Measurements from ENCODE around the gene COL25A1.
"Not testable (repeated sequence)": the region's sequence is repeated elsewhere in the genome, so short reads cannot be mapped to it uniquely, and the experiment has no call there.

COL25A1 gene

GRCh38 chr4:109123951-109124350 is 178.5 kb downstream of the COL25A1 start:
- no peak for DNase-seq (ENCODE audit: low read depth in 2 of 2)

- no peak for DNase-seq (ENCODE audit: low read depth in 2 of 2)
Observed at GRCh38 chr4:109121561-109121960, 180.9 kb downstream of the COL25A1 start.

- DNase-seq (ENCODE audit: low read depth in 2 of 2): no peak
Observed at GRCh38 chr4:109119852-109120251, 182.6 kb downstream of the COL25A1 start.

- no peak for DNase-seq (ENCODE audit: low read depth in 2 of 2)
Observed at GRCh38 chr4:109118635-109119034, 183.8 kb downstream of the COL25A1 start.

- DNase-seq (ENCODE audit: low read depth in 2 of 2): no peak
Observed at GRCh38 chr4:109114501-109114900, 188.0 kb downstream of the COL25A1 start.

- no peak for DNase-seq (ENCODE audit: low read depth in 2 of 2)
Observed at GRCh38 chr4:109113521-109113920, 188.9 kb downstream of the COL25A1 start.

GRCh38 chr4:109111031-109111430 is 191.4 kb downstream of the COL25A1 start:
- DNase-seq (ENCODE audit: low read depth in 2 of 2): no peak

GRCh38 chr4:109108215-109108614 is 194.2 kb downstream of the COL25A1 start:
- not testable (repeated sequence) for DNase-seq (ENCODE audit: low read depth in 2 of 2)

GRCh38 chr4:109094056-109094455 is 208.4 kb downstream of the COL25A1 start:
- no peak for DNase-seq (ENCODE audit: low read depth in 2 of 2)

GRCh38 chr4:109091727-109092409 is 210.6 kb downstream of the COL25A1 start:
- no peak for DNase-seq (ENCODE audit: low read depth in 2 of 2)

- no peak for DNase-seq (ENCODE audit: low read depth in 2 of 2)
Observed at GRCh38 chr4:109083911-109084310, 218.5 kb downstream of the COL25A1 start.

GRCh38 chr4:109079731-109080130 is 222.7 kb downstream of the COL25A1 start:
- no peak for DNase-seq (ENCODE audit: low read depth in 2 of 2)

- no peak for DNase-seq (ENCODE audit: low read depth in 2 of 2)
Observed at GRCh38 chr4:109079201-109079600, 223.3 kb downstream of the COL25A1 start.

GRCh38 chr4:109078724-109079123 is 223.7 kb downstream of the COL25A1 start:
- no peak for DNase-seq (ENCODE audit: low read depth in 2 of 2)

- DNase-seq (ENCODE audit: low read depth in 2 of 2): no peak
Observed at GRCh38 chr4:109077505-109077904, 225.0 kb downstream of the COL25A1 start.

GRCh38 chr4:109076709-109077108 is 225.7 kb downstream of the COL25A1 start:
- not testable (repeated sequence) for DNase-seq (ENCODE audit: low read depth in 2 of 2)

GRCh38 chr4:109075621-109076020 is 226.8 kb downstream of the COL25A1 start:
- no peak for DNase-seq (ENCODE audit: low read depth in 2 of 2)

- no peak for DNase-seq (ENCODE audit: low read depth in 2 of 2)
Observed at GRCh38 chr4:109072595-109072994, 229.9 kb downstream of the COL25A1 start.

GRCh38 chr4:109070677-109071076 is 231.8 kb downstream of the COL25A1 start:
- not testable (repeated sequence) for DNase-seq (ENCODE audit: low read depth in 2 of 2)

GRCh38 chr4:109067508-109068235 is 234.8 kb downstream of the COL25A1 start:
- no peak for DNase-seq (ENCODE audit: low read depth in 2 of 2)

- no peak for DNase-seq (ENCODE audit: low read depth in 2 of 2)
Observed at GRCh38 chr4:109065006-109065405, 237.5 kb downstream of the COL25A1 start.

- no peak for DNase-seq (ENCODE audit: low read depth in 2 of 2)
Observed at GRCh38 chr4:109053257-109053656, 249.2 kb downstream of the COL25A1 start.

- no peak for DNase-seq (ENCODE audit: low read depth in 2 of 2)
Observed at GRCh38 chr4:109052821-109053220, 249.6 kb downstream of the COL25A1 start.
